Activated gamma-delta T cell treated with Interleukin-2 at 50 U/mL for 16 hours (primary cell): ENCODE results near the gene SAYSD1.

ENCODE experiments used
- DNase-seq: peaks from one replicate; pipeline ENCODE4 v3.0.0-alpha.2; 2020

SAYSD1 gene

DNA sequence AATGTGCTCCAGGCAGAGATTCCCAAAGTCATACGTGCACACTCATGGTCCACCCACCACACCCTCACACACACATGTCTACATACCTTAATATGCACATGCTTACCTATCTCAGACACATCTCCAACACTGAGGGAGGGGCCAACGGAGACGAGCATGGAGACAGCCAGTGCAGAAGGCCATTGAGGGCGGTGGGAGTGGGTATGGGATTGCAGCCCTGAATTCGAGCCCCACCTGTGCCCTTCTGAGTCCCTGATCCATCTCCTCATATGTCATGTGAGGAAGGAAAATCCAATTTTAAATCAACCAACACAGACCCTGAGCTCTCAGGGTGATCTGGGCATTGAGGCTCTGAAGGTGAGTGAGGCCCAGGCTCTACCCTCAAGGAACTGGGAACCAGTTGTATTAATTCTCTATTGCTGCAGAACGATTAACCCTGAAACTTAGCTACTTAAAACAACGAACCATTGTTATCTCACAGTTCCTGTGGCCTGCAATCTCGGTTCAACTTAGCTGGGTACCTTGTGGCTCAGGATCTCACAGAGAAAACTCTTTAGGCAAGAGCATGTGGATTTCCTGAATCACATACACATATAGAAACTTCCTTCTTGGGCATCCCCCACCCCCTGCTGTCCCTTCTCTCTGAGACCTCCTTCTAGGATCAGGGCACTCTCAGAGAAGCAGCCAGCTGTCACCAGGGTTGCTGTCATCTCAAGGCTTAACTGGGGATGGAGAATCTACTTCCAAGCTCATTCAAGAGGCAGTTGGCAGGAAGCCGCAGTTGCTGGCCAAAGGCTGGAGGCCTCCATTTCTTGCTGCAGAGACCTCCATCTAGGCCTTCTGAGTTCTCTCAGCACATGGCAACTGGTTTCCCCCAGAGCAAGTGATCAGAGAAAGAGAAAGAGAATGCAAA lies 38.1 kb downstream of the SAYSD1 start:
- no peak for DNase-seq

DNA sequence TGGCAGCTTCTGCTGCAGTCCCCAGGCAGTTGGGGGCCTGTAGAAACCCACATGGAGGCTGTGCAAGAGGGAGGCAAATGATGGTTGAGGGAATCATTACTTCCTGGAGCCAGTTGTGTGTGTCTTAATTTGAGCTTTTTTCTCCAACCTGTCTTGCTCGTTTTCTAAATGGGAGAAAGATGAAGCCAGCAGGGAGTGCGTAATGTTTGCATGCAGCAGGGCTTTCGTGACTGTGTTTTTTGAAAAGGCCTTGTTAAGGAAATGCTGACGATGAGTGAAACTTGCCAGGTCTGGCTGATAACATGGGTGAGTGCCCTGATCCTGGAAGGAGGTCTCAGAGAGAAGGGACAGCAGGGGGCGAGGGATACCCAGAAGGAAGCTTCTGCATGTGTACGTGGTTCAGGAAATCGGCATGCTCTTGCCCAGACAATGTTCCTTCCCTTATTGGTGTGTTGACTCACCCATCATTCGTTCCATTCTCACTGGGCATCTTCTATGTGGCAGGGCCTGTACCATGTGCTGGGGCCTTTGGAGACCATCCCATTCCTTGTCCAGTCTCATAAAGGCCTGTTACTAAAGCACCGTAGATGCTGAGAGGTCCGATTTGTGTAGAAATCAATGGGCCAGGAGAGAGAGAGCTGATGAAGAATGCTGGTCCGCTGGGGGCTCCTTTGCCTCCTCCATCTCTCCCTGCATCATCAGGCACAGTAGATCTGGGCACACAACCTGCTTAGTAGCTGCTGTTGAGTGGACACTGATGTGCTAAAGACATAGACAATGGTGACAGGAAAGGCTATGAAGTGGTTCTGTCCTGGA lies 39.0 kb downstream of the SAYSD1 start:
- no peak for DNase-seq

DNA sequence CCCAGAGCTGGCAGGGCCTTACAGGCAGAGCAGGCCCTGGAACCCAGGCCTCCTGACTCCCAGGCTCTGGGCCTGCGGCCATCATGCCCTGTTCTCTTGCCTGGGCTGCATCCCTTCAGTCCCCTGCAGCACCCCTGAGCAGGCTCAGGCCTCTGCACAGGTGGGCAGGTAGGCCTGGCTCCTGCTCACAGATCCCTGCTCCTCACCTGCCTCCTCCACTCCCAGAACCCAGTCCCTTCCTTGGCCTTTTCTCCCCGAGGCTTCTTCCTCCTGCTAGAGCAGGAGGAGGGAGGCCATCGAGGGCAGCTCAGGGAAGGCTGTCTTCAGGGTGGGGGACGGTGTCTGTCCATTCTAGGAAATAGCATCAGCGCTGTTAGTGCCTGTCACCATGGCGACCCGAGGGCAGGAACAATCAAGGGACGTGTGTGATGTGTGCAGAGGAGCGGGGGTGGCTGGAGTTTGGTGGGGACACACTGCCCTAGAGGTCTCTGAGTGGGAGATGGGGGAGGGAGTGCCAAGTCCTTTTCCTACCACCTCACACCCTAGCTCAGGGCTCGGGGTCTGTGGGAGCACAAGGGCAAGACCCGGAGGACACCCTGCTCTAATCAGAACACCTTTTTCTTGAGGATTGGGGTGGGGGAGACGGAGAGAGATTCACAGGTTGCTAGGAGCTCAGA lies 39.8 kb downstream of the SAYSD1 start:
- no peak for DNase-seq

DNA sequence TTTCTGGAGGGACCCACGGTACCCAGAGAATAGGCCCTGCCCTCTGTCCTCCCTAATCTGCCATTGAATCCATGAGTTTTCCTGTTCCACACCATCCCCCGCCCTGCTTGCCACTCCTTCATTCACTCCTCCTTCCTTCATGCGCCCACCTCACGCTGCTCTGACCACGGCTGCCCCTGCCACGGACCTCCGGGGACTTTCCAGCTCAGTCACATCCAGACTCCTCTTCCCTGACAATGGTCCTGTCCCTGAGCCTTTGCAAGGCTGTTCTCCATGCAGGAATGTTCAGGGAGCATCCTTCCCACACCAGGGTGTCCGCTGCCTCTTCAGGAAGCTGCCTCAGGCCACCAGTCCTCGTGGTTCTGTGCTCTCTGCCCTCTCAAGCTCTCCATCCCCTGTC lies 40.5 kb downstream of the SAYSD1 start:
- DNase-seq, result no peak

DNA sequence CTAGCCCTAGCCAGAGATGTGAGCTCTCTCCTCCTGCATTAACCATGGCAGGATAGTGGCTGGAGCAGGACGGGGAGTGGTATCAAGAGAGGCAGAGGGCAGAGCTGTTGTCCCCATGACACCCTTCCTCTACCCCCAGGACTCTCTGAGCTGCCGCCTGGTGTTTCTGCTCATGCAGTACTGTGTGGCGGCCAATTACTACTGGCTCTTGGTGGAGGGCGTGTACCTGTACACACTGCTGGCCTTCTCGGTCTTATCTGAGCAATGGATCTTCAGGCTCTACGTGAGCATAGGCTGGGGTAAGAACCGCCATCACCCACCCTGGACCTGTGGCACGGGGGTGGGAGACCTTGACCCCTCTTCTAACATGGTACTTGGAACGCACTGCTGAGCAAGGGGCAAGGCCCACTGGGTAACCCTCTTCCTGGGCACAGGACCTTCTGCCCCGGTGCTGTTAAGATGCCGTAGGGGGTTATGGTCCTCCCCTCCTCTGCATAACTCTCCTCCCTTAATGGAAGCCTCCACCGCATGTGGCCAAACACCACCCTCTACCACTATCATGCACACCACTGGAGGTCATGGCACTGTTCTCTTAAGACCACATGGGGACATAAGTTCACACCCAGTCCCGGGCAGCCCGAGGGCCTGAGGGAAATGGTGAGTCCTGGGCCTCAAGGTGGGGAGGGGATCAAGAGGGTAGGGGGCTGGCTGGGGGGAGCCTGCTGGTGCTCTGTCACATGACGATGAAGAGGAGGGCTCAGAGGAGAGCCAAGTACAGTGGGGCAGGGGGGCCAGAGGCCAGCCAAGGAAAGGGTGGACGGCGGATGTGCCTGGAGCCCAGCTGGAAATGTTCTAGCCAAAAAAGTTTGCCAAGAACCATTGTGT lies 41.3 kb downstream of the SAYSD1 start:
- no peak for DNase-seq

DNA sequence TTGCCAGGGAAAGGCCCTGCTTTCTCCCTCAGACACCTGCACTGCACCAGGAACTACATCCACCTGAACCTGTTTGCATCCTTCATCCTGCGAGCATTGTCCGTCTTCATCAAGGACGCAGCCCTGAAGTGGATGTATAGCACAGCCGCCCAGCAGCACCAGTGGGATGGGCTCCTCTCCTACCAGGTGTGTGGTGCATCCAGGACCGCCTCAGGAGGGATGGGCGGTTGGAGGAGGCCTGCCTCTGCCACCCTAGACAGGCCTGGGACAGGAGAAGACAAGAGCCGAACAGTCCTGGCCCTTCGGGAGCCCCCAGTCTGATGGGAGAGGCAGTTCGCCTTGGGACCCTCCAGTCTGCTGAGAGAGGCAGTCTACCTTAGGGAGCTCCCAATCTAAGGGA lies 42.2 kb downstream of the SAYSD1 start:
- no peak for DNase-seq

DNA sequence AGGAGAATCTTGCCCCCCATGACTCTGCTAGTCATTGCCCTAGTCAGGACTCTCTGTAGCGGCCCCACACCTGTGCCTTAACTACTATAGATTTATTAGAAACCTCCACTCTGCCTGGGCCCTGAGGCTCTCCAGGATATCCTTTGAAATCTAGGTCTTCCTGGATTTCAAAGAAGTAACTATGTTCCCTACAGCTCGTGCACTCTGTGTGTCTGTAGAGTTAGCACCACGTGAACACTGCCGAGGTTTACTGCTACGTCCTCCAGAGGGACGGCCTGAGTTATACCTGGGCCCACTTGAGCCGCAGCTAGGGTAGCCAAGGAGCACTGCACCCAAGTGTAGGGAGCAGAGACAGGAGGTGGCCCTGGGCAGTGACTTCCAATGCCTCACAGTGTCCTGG lies 46.6 kb downstream of the SAYSD1 start:
- DNase-seq, result no peak

DNA sequence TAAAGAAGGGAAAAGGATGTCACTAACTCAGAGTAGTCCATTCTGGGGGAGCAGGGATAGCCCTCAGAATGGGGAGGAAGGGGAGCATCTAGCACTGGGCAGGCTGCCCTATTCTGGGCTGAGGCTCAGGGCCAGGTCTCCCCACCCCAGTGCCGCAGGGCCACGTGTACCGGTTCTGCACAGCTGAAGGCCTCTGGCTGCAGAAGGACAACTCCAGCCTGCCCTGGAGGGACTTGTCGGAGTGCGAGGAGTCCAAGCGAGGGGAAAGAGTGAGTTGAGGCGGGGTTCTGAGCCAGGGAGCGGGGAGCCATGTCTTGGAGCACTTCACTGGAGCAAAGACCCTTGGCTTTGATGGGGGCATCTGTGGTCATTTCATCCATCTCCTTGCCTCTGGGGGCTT lies 49.4 kb downstream of the SAYSD1 start:
- no peak for DNase-seq

DNA sequence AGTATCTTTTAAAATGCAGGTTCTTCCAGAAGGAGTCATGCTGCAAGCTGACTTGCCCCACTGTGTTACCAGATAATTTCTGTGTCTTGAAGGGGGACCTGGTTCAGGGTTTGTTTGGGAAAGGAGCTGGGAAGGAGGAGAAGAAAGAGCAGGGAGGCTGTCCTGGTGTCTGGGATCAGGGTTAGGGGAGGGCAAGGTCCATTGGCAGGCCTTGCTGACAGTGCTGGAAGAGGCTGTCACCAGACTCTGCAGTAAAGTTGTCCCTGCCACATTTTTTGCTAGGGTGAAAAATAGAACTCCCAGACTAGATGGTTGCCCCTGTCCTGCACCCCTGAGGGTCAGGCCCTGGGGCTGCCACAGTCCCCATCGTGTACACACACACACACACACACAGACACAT lies 51.5 kb downstream of the SAYSD1 start:
- no peak for DNase-seq

DNA sequence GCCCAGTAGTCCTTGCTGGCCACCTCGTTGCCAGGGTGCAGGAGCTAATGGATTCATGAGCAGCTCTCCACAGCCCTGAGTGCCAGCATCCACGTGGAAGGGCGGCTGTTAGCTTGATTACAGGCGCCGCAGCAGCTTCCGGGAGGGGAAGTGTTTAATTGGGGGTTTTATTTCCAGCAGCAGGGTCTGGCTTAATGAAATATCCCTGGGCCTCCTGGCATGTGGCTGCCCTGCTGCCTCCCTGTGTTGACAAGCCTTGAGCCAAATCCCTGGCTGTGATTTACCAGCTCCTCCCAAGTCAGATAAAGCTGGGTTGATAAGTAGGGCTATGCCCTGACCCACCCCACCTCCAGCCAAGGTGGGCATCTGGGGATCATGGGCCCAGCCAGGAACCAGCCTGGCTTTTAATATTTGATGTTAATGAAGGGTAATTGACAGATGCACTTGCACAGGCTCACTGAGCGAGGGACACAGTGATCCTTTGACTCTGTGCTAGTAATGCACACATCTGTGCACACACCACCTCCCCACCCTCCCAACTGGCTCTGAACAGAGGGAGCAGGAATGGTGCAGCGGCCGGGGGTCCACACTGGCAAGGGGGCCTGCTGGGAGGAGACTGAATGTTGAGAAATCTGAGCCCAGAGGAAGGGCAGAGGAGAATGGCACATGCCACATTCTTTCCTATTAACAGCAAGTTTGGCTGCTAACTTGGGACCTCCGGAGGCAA lies 52.8 kb downstream of the SAYSD1 start:
- DNase-seq, result no peak

DNA sequence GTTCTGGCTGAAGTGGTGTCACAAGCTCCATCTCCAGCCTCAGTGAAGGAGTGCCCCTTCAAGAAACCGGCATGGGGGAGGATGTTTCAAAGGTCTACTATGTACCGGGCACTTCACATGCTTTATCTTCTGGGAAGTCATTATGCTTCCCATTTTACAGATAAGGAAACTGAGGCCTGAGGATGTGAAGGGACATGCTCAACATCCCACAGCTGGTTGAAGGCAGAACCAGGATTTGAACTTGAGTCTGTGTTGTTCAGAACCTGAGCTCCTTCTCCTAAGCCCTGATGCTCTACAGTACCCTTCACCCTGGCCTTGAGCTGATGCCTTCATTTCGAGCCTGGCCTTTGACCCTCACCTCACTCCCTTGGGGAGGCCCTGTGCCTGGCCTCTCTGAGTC lies 53.4 kb downstream of the SAYSD1 start:
- DNase-seq, result no peak

DNA sequence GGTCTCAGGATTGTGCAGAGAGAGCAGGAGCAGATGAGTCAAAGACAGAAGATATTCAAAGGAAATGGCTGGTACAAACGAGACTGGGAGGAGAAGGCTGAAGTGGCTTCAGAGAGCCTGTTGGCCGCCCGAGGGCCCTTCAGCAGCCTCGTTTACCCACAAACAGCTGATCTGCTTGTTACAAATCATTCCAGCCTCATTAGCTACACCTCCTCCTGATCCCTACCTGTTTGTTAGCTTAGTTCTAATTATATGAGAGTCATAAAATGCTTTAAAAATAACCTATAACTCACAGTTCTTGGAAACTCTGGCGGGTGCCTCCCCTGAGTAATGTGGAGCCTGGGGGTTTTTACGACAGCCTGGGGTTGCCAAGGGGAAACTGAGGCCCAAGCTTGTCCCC lies 53.8 kb downstream of the SAYSD1 start:
- DNase-seq, result no peak

DNA sequence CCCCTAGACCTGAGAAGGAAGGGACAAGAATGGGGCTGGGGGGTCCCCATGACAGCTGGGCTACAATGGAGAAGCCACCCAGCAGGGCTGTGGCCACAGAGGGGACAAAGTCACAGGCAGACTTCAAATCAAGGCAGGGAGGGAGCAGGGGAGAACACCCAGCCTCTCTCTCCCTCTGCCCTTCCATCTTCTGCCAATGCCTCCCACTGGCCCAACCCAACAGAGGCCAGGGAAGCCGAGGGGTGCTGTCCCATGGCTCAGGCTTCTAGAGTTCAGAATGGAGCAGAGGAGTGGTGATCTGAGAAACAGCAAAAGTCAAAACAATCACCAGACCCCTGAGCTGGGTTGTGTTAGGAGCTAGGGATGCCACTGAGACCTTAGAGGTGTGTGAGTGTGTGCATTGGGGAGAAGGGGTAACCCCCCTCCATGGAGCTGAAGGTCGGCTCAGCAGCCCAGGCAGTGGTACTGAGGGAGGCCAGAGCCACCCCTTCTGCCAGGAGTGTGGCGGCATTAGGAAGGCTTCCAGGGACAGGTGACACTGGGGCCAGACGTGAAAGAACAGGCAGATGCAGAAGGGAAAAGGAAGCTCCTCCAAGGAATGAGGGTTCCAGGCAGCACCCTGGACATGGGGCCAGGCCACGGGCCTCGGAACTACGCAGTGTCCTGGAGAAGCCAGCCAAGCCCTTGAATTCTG lies 54.4 kb downstream of the SAYSD1 start:
- no peak for DNase-seq

DNA sequence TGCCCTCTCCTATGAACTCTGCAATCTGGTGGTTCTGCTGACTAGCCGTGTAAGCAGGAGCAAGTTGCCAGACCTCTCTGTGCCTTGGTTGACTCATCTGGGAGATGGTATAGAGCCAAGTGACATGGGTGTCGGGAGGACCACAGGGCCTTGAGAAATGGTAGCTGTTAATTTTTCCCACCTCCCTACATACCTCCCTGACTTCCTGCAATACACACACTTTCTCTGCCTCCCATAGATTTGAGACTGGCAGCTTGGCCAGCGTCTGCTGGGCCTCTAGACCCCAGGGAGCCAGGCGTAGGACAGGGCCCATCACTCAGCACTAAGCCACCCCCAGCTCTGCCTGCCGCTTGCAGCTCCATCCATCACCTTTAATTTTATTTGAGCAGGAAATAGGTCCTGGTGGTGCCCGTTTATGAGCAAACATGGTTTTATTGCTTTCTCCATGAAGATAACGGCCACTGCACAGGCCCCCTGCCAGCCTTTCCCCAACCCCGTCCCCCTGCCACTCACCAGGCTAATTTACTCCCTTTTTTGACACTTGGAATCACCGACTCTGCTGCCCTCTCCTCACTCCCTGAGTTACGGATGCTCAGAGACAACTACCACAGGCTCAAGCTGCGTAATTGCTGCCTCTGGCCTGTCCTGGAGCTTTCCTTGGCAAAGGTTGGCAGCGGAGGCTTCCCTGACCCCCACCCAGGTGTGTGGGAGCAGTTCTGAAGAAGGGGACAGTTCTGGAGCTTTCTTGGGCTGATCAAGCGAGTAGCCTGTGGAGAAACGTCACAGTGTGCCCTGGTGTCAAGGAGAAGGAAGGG lies 55.3 kb downstream of the SAYSD1 start:
- no peak for DNase-seq

DNA sequence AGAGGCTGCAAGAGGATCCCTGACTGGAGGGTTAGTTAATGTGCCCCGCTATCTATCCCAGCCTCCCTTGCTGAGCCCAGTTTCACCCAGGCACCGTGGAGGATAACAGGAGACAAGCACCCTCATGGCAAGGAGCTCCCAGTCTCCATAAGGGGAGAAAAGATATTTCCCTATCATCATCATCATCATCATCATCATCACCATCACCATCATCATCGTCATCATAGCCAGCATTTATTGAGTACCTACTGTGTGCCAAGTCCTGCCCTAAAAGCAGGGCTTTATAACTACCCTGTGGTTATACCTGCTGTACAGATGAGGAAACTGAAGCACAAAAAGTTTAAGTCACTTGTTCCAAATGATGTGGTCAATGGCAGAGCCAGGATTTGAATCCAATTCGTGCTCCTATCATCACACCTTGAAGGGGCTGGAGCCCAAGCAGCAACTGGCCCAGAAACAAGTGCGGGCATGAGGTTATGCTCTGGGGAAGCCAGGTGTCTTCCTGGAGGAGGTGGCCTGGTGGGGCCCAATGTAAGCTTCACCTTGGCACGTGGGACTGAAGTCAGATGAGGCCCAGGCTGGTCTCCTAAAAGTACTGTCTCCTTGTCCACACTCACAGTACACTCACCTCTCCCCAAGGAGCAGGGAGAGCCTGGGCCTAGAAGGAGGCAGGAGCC lies 56.4 kb downstream of the SAYSD1 start:
- no peak for DNase-seq

DNA sequence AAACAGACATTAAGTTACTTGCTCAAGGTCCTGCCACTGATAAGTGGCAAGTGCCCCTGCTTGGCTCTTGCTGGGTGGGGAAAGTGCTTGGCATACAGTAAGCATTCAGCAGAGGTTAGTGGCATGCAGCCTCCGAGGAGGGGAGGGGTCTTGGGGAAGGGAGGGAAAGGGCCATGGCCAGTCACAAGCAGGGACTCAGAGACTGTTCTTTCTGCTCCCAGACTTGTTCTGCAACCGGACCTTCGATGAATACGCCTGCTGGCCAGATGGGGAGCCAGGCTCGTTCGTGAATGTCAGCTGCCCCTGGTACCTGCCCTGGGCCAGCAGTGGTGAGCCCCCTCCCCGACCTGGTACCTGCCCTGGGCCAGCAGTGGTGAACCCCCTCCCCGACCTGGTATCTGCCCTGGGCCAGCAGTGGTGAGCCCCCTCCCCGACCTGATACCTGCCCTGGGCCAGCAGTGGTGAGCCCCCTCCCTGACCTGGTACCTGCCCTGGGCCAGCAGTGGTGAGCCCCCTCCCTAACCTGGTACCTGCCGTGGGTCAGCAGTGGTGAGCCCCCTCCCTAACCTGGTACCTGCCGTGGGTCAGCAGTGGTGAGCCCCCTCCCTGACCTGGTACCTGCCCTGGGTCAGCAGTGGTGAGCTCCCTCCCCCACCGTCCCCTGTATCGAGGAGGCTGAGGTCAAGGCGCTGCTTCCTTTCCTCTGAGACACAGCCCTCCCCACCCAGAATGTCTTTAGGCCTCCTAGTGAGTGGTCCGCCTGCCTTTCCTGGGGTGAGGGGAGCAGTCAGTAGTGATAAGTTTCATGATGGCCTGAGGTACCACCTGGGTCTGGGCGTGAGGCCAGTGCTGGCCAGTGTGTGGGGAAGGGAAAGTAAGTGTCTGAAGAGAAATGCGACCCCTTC lies 57.5 kb downstream of the SAYSD1 start:
- DNase-seq, result no peak

DNA sequence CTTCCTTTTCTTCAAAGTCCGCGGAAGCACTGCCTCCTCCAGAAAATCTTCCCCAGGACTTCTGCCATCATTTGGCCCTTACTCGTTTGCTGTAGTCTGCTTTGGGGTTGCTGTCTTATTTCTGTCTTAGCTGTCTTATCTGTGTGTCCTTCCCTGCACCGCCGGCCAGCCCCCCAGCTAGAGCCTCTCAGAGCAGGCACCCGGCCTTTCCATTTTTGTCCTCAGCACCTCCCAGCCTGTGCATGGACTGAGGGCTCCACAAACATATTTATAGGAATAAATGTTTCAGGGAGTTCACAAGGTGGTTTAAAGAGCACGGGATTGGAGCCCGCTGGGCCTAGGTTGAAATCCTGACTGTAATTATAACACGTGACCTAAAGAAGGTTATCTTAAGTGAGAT lies 58.3 kb downstream of the SAYSD1 start:
- DNase-seq, result no peak

DNA sequence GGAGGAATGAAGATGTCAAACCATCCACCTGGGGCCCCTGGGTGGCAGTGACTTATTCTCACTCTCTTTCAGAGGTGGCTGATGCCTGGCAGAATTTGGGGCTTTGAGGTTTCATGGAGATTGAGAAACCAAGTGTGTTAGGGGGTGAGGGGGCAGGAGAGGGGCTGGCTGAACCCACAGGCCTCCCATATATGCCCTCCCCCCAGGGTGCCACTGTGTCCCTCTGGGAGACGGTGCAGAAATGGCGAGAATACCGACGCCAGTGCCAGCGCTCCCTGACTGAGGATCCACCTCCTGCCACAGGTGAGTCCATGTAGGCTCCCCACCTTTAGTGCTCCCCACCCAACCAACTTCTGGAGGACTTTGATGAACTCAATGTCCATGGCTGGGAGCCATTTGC lies 58.8 kb downstream of the SAYSD1 start:
- no peak for DNase-seq

DNA sequence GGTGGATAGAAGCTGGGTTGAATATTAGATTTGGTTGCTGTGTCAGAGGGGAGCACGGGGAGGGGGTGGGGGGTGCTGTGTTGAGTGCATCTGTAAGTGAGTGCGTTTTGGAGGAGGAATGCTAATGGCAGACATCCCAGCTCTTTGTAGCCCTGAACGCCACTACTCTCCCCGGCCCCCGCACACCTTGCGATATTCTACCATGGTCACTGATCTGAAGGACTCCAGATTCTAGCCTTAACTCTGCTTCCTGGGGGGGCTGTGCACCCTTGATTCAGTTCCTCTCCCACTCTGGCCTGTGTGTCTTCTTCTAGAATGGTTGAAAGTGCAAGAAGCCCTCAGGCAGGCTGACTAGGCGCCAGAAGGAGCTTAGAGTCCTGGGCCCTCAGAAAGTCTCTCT lies 59.3 kb downstream of the SAYSD1 start:
- DNase-seq, result no peak
